Measurements from ENCODE around the gene BHLHE41.

The BHLHE41 gene

DNA sequence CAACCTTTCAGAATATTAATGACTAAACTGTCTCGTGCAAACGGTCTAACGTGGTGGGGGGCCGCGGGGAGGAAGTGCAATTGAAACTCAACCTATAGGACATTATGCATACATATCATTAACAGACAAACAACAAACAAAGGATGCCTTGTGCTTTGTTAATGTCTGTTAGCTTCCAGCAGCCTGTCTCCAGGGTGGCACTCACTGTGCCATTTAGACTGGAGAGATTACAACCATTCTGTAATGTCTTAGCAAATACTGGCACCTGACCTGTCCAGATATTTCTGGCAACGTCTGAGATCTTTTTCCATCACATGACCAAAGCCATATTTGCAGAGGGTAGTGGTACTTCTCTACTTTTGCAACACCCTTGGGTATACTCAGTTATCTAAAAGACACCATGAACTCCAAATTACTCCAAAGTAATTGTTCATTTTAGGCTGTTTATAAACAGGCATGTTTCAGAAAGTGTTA, 11.6 kb downstream of the BHLHE41 start:
- H3K9ac ChIP-seq (ENCODE audit: insufficient read length), result no peak overlapping the region
- H3K36me3 ChIP-seq (ENCODE audit: insufficient read depth, low read length), result no peaks in the 10 kb centered on the region
- peak overlapping the region; percentile 88 for H3K4me3 ChIP-seq
- no peaks in the 10 kb centered on the region for H3K9me3 ChIP-seq (ENCODE audit: low read depth, low read length)
- no peak for DNase-seq (ENCODE audit: low read depth, low spot score)
- H3K27ac ChIP-seq, result no peak overlapping the region
- TF ChIP-seq POLR2AphosphoS5 (IDR thresholded peaks at IDR 0.05; ENCODE audit: borderline replicate concordance, low read depth, low read length) (no peak), FOXP2 (optimal IDR thresholded peaks at IDR 0.05; ENCODE audit: control extremely low read depth, extremely low read length, insufficient read depth) (no peak), EZH2 (IDR thresholded peaks at IDR 0.05) (no peak)

DNA sequence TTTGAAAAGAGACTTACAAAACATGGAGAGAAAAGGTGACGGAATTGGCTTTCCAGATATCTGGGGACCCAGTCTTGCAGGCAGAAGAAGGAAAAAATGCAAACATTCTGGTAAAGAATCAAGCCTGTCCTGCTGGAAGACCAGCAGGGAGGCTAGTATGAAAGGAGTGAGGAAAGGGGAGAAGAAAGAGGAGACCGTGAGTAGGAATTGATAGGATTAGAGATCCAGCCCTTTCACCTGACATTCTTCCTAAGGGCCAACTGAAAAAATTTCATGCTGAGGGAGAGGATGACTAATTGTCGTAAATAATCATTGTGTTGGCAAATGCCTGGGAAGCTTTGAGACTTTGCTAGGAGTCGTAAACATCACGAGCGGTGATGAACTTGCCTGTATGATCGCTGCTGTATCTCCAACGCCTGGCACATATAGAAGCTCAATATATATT, 12.1 kb downstream of the BHLHE41 start:
- TF ChIP-seq EZH2 (IDR thresholded peaks at IDR 0.05), result no peak
- no peak for TF ChIP-seq FOXP2 (optimal IDR thresholded peaks at IDR 0.05; ENCODE audit: control extremely low read depth, extremely low read length, insufficient read depth)
- no peak for TF ChIP-seq POLR2AphosphoS5 (IDR thresholded peaks at IDR 0.05; ENCODE audit: borderline replicate concordance, low read depth, low read length)
- no peak overlapping the region for H3K4me3 ChIP-seq
- H3K9ac ChIP-seq (ENCODE audit: insufficient read length), result no peak overlapping the region
- H3K9me3 ChIP-seq (ENCODE audit: low read depth, low read length), result no peaks in the 10 kb centered on the region
- DNase-seq (ENCODE audit: low read depth, low spot score), result no peak
- H3K27ac ChIP-seq, result no peak overlapping the region
- H3K36me3 ChIP-seq (ENCODE audit: insufficient read depth, low read length), result no peaks in the 10 kb centered on the region

DNA sequence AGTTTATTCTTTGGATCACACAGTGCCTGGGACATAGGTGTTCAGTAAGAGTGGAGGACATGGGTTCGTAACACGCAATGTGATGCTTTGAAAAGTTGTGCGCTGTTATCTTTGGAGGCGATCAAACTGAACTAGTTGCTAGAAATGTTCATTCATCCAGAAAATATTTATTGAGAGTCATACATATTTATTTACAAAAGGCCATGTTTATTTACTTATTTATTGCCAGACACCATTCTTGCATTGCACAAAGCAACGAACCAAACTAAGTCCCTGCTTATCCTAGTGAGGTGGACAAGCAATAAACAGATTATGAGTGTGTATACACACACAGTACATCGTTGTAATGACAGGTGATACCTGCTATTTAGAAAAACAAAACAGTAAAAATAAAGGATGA, 12.6 kb downstream of the BHLHE41 start:
- TF ChIP-seq EZH2 (IDR thresholded peaks at IDR 0.05) (no peak), POLR2AphosphoS5 (IDR thresholded peaks at IDR 0.05; ENCODE audit: borderline replicate concordance, low read depth, low read length) (no peak), FOXP2 (optimal IDR thresholded peaks at IDR 0.05; ENCODE audit: control extremely low read depth, extremely low read length, insufficient read depth) (no peak)
- Histone ChIP-seq H3K27ac (no peak overlapping the region), H3K4me3 (no peak overlapping the region), H3K9ac (ENCODE audit: insufficient read length) (no peak overlapping the region), H3K36me3 (ENCODE audit: insufficient read depth, low read length) (no peaks in the 10 kb centered on the region), H3K9me3 (ENCODE audit: low read depth, low read length) (no peaks in the 10 kb centered on the region)
- DNase-seq (ENCODE audit: low read depth, low spot score), result no peak

DNA sequence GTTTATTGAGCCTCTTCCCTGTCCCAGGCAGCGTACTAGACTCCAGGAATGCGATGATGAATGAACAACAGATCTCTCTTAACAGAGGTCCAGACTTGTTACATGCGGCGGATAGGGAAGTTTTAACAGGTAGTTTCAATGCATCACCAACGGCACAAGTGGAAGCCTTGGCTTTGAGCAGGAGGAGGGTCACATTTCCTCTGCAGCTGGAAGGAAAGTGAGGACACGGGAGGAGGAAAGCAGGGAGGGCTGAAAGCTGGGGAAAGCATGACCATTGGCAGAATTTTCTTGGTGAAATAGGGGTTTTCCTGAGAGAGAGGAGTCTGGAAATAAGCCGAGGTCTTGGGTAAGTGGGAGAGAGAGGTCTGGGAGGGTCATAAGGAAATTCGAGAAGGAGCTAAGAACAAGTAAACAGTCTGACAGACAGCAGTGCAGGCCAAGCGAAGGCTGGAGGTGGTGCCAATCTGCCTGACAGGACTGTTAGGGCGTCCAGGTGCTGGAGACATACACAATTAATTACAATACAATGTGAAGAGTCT, 15.4 kb downstream of the BHLHE41 start:
- DNase-seq (ENCODE audit: low read depth, low spot score), result no peak
- no peak overlapping the region for H3K27ac ChIP-seq
- no peaks in the 10 kb centered on the region for H3K9me3 ChIP-seq (ENCODE audit: low read depth, low read length)
- no peak for TF ChIP-seq EZH2 (IDR thresholded peaks at IDR 0.05)
- TF ChIP-seq POLR2AphosphoS5 (IDR thresholded peaks at IDR 0.05; ENCODE audit: borderline replicate concordance, low read depth, low read length), result no peak
- TF ChIP-seq FOXP2 (optimal IDR thresholded peaks at IDR 0.05; ENCODE audit: control extremely low read depth, extremely low read length, insufficient read depth), result no peak
- no peak overlapping the region for H3K4me3 ChIP-seq
- H3K36me3 ChIP-seq (ENCODE audit: insufficient read depth, low read length), result no peaks in the 10 kb centered on the region
- no peak overlapping the region for H3K9ac ChIP-seq (ENCODE audit: insufficient read length)

DNA sequence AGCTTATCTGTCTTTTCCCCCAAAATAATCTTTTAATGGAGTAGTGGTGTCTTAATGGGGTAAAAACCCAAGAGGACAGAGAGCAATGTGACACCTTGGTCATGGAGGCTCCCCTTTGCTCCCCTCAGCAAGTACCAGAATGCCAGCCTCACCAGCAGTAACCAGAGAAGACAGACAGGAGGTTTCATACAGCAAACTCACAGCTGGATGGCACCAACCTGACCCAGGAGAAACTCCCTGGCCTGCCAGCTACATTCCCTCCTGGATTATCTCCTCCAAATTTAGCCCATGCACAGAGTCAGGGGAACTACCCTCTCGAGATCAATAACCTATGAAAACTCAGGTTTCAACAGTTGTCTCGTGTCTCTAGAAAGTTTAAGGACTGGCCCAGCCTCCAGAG, 15.9 kb downstream of the BHLHE41 start:
- DNase-seq (ENCODE audit: low read depth, low spot score), result no peak
- no peaks in the 10 kb centered on the region for H3K36me3 ChIP-seq (ENCODE audit: insufficient read depth, low read length)
- H3K9ac ChIP-seq (ENCODE audit: insufficient read length), result no peak overlapping the region
- H3K4me3 ChIP-seq, result no peak overlapping the region
- TF ChIP-seq EZH2 (IDR thresholded peaks at IDR 0.05), result no peak
- no peak for TF ChIP-seq FOXP2 (optimal IDR thresholded peaks at IDR 0.05; ENCODE audit: control extremely low read depth, extremely low read length, insufficient read depth)
- TF ChIP-seq POLR2AphosphoS5 (IDR thresholded peaks at IDR 0.05; ENCODE audit: borderline replicate concordance, low read depth, low read length), result no peak
- no peak overlapping the region for H3K27ac ChIP-seq
- H3K9me3 ChIP-seq (ENCODE audit: low read depth, low read length), result no peaks in the 10 kb centered on the region

DNA sequence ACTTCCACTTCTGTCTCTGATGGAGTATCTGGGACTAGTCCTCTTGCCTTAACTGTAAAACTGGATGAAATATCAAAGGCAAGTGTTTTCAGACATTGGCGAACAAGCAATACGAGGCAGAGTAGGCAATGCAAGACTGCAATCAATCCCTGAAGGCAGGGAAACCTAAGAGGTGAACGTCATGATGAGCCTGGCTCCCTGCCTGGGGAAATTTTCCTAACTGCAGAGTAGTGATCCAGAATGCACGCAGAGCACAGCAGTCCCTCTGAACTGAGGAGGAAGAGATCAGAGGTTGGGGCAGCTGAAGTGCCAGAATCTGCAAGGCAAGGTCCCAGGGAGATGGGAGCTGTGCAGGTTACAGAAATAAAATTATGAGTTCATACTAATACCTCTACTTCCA, 18.5 kb downstream of the BHLHE41 start:
- Histone ChIP-seq H3K4me3 (no peak overlapping the region), H3K36me3 (ENCODE audit: insufficient read depth, low read length) (no peaks in the 10 kb centered on the region), H3K27ac (no peak overlapping the region), H3K9ac (ENCODE audit: insufficient read length) (no peak overlapping the region), H3K9me3 (ENCODE audit: low read depth, low read length) (no peaks in the 10 kb centered on the region)
- DNase-seq (ENCODE audit: low read depth, low spot score), result no peak
- no peak for TF ChIP-seq FOXP2 (optimal IDR thresholded peaks at IDR 0.05; ENCODE audit: control extremely low read depth, extremely low read length, insufficient read depth)
- TF ChIP-seq EZH2 (IDR thresholded peaks at IDR 0.05), result no peak
- no peak for TF ChIP-seq POLR2AphosphoS5 (IDR thresholded peaks at IDR 0.05; ENCODE audit: borderline replicate concordance, low read depth, low read length)

DNA sequence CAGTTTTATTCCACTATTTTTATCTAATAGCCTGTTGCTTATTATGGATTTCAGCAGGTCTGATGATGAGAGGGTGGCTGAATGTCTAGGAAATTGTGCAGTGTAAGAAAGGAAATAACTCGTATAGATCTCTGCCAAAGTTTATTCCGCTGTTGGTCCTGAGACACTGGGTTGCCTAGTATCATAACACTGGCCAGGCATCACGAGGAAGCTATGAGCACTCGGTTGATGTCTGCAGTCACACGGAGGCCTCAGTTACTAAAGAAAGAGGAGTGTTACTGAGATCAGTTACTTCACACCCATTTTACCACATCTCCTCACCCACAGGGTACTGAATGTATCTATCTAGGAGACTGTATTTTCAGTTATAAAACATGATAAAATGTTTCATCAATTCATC, 21.9 kb downstream of the BHLHE41 start:
- TF ChIP-seq POLR2AphosphoS5 (IDR thresholded peaks at IDR 0.05; ENCODE audit: borderline replicate concordance, low read depth, low read length), result no peak
- TF ChIP-seq EZH2 (IDR thresholded peaks at IDR 0.05), result no peak
- no peak for TF ChIP-seq FOXP2 (optimal IDR thresholded peaks at IDR 0.05; ENCODE audit: control extremely low read depth, extremely low read length, insufficient read depth)
- Histone ChIP-seq H3K4me3 (no peak overlapping the region), H3K36me3 (ENCODE audit: insufficient read depth, low read length) (no peaks in the 10 kb centered on the region), H3K27ac (no peak overlapping the region), H3K9me3 (ENCODE audit: low read depth, low read length) (no peaks in the 10 kb centered on the region), H3K9ac (ENCODE audit: insufficient read length) (no peak overlapping the region)
- no peak for DNase-seq (ENCODE audit: low read depth, low spot score)

DNA sequence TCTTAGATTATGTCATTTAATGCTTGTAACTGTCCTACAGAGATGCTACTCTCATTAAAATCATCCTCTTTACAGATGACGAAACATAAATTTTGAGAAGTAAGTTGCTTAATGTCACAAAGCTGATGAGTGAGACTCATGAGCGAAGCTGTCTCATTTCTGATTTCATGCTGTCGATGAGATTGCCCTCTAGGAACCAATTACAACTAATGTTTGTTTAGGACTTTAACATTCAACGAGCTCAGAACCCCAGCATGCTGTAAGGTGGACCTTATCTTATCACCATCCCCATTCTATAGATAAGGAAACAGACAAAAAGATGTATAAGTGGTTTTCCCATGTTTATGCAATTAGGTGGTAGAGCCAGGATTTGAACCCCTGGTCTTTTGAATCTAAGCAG, 23.1 kb downstream of the BHLHE41 start:
- H3K4me3 ChIP-seq, result no peak overlapping the region
- no peak overlapping the region for H3K9ac ChIP-seq (ENCODE audit: insufficient read length)
- TF ChIP-seq POLR2AphosphoS5 (IDR thresholded peaks at IDR 0.05; ENCODE audit: borderline replicate concordance, low read depth, low read length), result no peak
- TF ChIP-seq FOXP2 (optimal IDR thresholded peaks at IDR 0.05; ENCODE audit: control extremely low read depth, extremely low read length, insufficient read depth), result no peak
- no peak for TF ChIP-seq EZH2 (IDR thresholded peaks at IDR 0.05)
- no peaks in the 10 kb centered on the region for H3K9me3 ChIP-seq (ENCODE audit: low read depth, low read length)
- H3K27ac ChIP-seq, result no peak overlapping the region
- no peaks in the 10 kb centered on the region for H3K36me3 ChIP-seq (ENCODE audit: insufficient read depth, low read length)
- no peak for DNase-seq (ENCODE audit: low read depth, low spot score)

DNA sequence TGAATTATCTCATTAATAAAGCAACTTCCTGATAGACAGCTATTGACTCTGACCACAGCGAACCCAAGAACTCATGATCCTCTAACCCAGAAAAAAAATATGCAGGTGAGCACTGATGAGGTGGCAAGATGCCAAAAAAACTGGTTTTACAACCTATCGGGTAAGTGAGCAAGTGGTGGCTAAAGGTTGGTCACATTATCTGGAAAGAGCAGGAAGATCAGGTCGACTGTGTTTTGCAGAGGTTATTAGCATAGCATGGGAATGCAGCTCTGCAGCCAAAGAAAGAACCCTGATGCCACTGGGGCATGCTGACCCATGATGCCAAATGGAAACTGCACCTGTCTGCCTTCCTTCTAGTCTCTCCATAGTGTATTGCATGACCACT, 23.5 kb downstream of the BHLHE41 start:
- Histone ChIP-seq H3K9ac (ENCODE audit: insufficient read length) (no peak overlapping the region), H3K36me3 (ENCODE audit: insufficient read depth, low read length) (no peaks in the 10 kb centered on the region), H3K9me3 (ENCODE audit: low read depth, low read length) (no peaks in the 10 kb centered on the region), H3K27ac (no peak overlapping the region), H3K4me3 (no peak overlapping the region)
- no peak for DNase-seq (ENCODE audit: low read depth, low spot score)
- no peak for TF ChIP-seq EZH2 (IDR thresholded peaks at IDR 0.05)
- TF ChIP-seq POLR2AphosphoS5 (IDR thresholded peaks at IDR 0.05; ENCODE audit: borderline replicate concordance, low read depth, low read length), result no peak
- no peak for TF ChIP-seq FOXP2 (optimal IDR thresholded peaks at IDR 0.05; ENCODE audit: control extremely low read depth, extremely low read length, insufficient read depth)
